Measurements from ENCODE around the gene EDAR. TPM values are rescaled to one million over a fixed set of nuclear protein-coding genes. Genes with fewer than 3 reads are reported as not detected.
A peak's percentile ranks its signal among the peaks of the same experiment; 100 is the strongest.

EDAR gene
- total RNA-seq, 1 donor from 2014 or later = 0.12 TPM

- intact Hi-C loops (cut with DNase I) = no loop called here
- ATAC-seq (no peak), DNase-seq (no peak)
- H3K4me3 ChIP-seq = no peak overlapping the region
- TF ChIP-seq CTCF (IDR thresholded peaks at IDR 0.05) = no peak
- H3K27me3 ChIP-seq (ENCODE audit: low read depth) = no peaks in the 10 kb centered on the region
- no peaks in the 10 kb centered on the region for H3K4me1 ChIP-seq
- no peaks in the 10 kb centered on the region for H3K9me3 ChIP-seq
- H3K36me3 ChIP-seq = no peaks in the 10 kb centered on the region
- H3K27ac ChIP-seq = no peak overlapping the region
Measured at GRCh38 chr2:108931372-108931771, 57.6 kb downstream of the EDAR start.

GRCh38 chr2:108929807-108930425 is 59.1 kb downstream of the EDAR start:
- no peaks in the 10 kb centered on the region for H3K9me3 ChIP-seq
- no peak for ATAC-seq
- no peaks in the 10 kb centered on the region for H3K4me1 ChIP-seq
- no peak overlapping the region for H3K4me3 ChIP-seq
- H3K36me3 ChIP-seq = no peaks in the 10 kb centered on the region
- DNase-seq = no peak
- H3K27me3 ChIP-seq (ENCODE audit: low read depth) = no peaks in the 10 kb centered on the region
- intact Hi-C loops (cut with DNase I) = no loop called here
- no peak overlapping the region for H3K27ac ChIP-seq
- no peak for TF ChIP-seq CTCF (IDR thresholded peaks at IDR 0.05)

GRCh38 chr2:108928660-108929377 is 60.2 kb downstream of the EDAR start:
- ATAC-seq = no peak
- H3K4me3 ChIP-seq = no peak overlapping the region
- H3K27ac ChIP-seq = no peak overlapping the region
- no peak for TF ChIP-seq CTCF (IDR thresholded peaks at IDR 0.05)
- DNase-seq = no peak
- intact Hi-C loops (cut with DNase I) = no loop called here
- H3K36me3 ChIP-seq = no peaks in the 10 kb centered on the region
- H3K27me3 ChIP-seq (ENCODE audit: low read depth) = no peaks in the 10 kb centered on the region
- H3K9me3 ChIP-seq = no peaks in the 10 kb centered on the region
- H3K4me1 ChIP-seq = no peaks in the 10 kb centered on the region

- Histone ChIP-seq H3K9me3 (no peaks in the 10 kb centered on the region), H3K4me3 (no peak overlapping the region), H3K36me3 (no peaks in the 10 kb centered on the region), H3K27ac (no peak overlapping the region), H3K27me3 (ENCODE audit: low read depth) (no peaks in the 10 kb centered on the region), H3K4me1 (no peaks in the 10 kb centered on the region)
- ATAC-seq (peak; percentile 35 to 62), DNase-seq (no peak)
- intact Hi-C loops (cut with DNase I) = no loop called here
- peak; percentile 73 for TF ChIP-seq CTCF (IDR thresholded peaks at IDR 0.05)
Measured at GRCh38 chr2:108927936-108928659, 60.9 kb downstream of the EDAR start.

GRCh38 chr2:108927405-108927804 is 61.6 kb downstream of the EDAR start:
- intact Hi-C loops (cut with DNase I) = no loop called here

More at GRCh38 chr2:108927405-108927804, 61.6 kb downstream of the EDAR start:
- no peaks in the 10 kb centered on the region for H3K36me3 ChIP-seq
- H3K4me1 ChIP-seq = no peaks in the 10 kb centered on the region
- TF ChIP-seq CTCF (IDR thresholded peaks at IDR 0.05) = no peak
- H3K9me3 ChIP-seq = no peaks in the 10 kb centered on the region
- no peaks in the 10 kb centered on the region for H3K27me3 ChIP-seq (ENCODE audit: low read depth)
- no peak for ATAC-seq
- no peak overlapping the region for H3K4me3 ChIP-seq
- DNase-seq = no peak
- no peak overlapping the region for H3K27ac ChIP-seq
